Fibroblast of lung (primary cell): ENCODE results near the gene ERLEC1. TPM values are rescaled to one million over a fixed set of nuclear protein-coding genes. Genes with fewer than 3 reads are reported as not detected.

Source experiments
- DNase-seq, 2 donors: peaks; one replicate each; pipeline versions ENCODE4 v3.0.0 to v3.0.0-alpha.2; 2010; ENCODE audit warnings: low read depth in 2 of 2
- H2AFZ ChIP-seq: 2 replicates; pipeline ENCODE4 v1.5.1; 2012; ENCODE audit warnings: low read length, control low read depth, inconsistent platforms
- H3K27ac ChIP-seq: 2 replicates; pipeline ENCODE4 v1.5.1; 2011; ENCODE audit warnings: low read length, control low read depth; ENCODE audit not compliant: insufficient read depth
- H3K27me3 ChIP-seq: 2 replicates; pipeline ENCODE4 v1.5.1; 2011; ENCODE audit warnings: mild to moderate bottlenecking, low read length; ENCODE audit not compliant: control insufficient read depth, insufficient read depth
- H3K36me3 ChIP-seq: 2 replicates; pipeline ENCODE4 v1.5.1; 2011; ENCODE audit warnings: low read length; ENCODE audit not compliant: control insufficient read depth, insufficient read depth
- H3K4me1 ChIP-seq: 2 replicates; pipeline ENCODE4 v1.5.1; 2011; ENCODE audit warnings: low read length; ENCODE audit not compliant: control insufficient read depth, insufficient read depth; ENCODE audit errors: extremely low read depth
- H3K4me2 ChIP-seq: 2 replicates; pipeline ENCODE4 v1.5.1; 2011; ENCODE audit warnings: low read length, control low read depth; ENCODE audit not compliant: insufficient read depth; ENCODE audit errors: extremely low read depth
- H3K4me3 ChIP-seq, 4 experiments: fragments of 200-600 bp in 1 of 4; sonication (generic) in 1 of 4; replicated peaks in 1 of 4; 2 replicates each; pipeline ENCODE4 v1.5.1; 2011 to 2016; ENCODE audit warnings: low read length in 4 of 4, low read depth in 3 of 4, mild to moderate bottlenecking in 3 of 4, control low read depth in 2 of 4, inconsistent platforms in 1 of 4, mixed read lengths in 1 of 4; ENCODE audit not compliant: insufficient read depth in 1 of 4; ENCODE audit errors: control extremely low read depth in 1 of 4
- H3K79me2 ChIP-seq: 2 replicates; pipeline ENCODE4 v1.5.1; 2012; ENCODE audit warnings: mild to moderate bottlenecking, low read length, inconsistent platforms; ENCODE audit not compliant: control insufficient read depth, insufficient read depth
- H3K9ac ChIP-seq: 2 replicates; pipeline ENCODE4 v1.5.1; 2011; ENCODE audit warnings: mild to moderate bottlenecking, low read length, control low read depth; ENCODE audit not compliant: insufficient read depth
- H3K9me3 ChIP-seq: 2 replicates; pipeline ENCODE4 v1.5.1; 2012; ENCODE audit warnings: low read depth, low read length; ENCODE audit not compliant: control insufficient read depth, insufficient read depth
- H4K20me1 ChIP-seq: 2 replicates; pipeline ENCODE4 v1.5.1; 2011; ENCODE audit warnings: low read length; ENCODE audit not compliant: control insufficient read depth, insufficient read depth; ENCODE audit errors: extremely low read depth
- EZH2 ChIP-seq: IDR thresholded peaks from 2 replicates; pipeline ENCODE4 v1.5.1; 2012; ENCODE audit warnings: low read length, control low read depth, mild to moderate bottlenecking; ENCODE audit errors: missing control alignments
- polyA plus RNA-seq, 2 donors: library from polyadenylated mRNA; depleted of rRNA in 1 of 2; stranded (reverse) in 1 of 2; unstranded in 1 of 2; fragments of >200 nt; gene quantifications; 2 replicates each; pipeline ENCODE4 v1.2.1, GENCODE V29; 2011 to 2012; ENCODE audit warnings: missing spikeins in 1 of 2
- total RNA-seq: library from RNA; depleted of rRNA; stranded (reverse); fragments of >200 nt; gene quantifications from 2 replicates; pipeline ENCODE4 v1.2.1, GENCODE V29; 2014
- TF ChIP-seq, protein P1 (sequence below), 2 donors: IDR thresholded peaks in 1 of 2; conservative IDR thresholded peaks in 1 of 2; 1 replicate in 1 of 2; 2 replicates in 1 of 2; pipeline ENCODE4 v1.5.1; 2011 to 2012; ENCODE audit warnings: low read length in 2 of 2, control low read depth in 1 of 2, inconsistent platforms in 1 of 2, low read depth in 1 of 2, mild to moderate bottlenecking in 1 of 2

The ERLEC1 gene
- total and polyA plus RNA-seq, 2 donors (not counting 1 experiment from before 2014, with no cell fraction given): 87.7 to 103 TPM

DNA sequence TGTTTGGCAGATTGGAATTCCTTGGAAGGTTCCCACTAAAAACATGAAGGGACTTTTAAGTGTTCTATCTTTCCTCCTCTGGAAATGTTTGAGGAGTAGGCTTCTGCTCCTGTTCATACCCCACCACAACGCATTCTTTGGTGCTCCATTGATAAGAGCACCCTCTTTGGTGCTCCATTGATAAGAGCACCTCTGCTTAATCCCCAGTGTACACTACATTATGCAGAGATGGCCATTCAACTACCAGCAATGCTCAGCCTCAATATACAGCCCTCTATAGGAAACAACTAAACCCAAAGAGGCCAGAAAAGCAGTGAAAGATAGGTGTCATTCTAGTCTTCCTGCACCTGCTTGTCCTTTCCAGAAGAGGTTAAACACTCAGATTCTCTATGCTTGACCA lies 21.1 kb upstream of the ERLEC1 start:
- H2AFZ ChIP-seq: no peak overlapping the region
- H3K36me3 ChIP-seq: no peaks in the 10 kb centered on the region
- no peak overlapping the region for H3K9ac ChIP-seq
- no peak overlapping the region for H3K27ac ChIP-seq
- no peaks in the 10 kb centered on the region for H4K20me1 ChIP-seq
- no peaks in the 10 kb centered on the region for H3K4me1 ChIP-seq
- H3K79me2 ChIP-seq: peaks cover 12% of the 10 kb centered on the region
- DNase-seq: no peak
- no peak overlapping the region for H3K4me2 ChIP-seq
- no peak for TF ChIP-seq EZH2
- TF ChIP-seq, protein P1, sequence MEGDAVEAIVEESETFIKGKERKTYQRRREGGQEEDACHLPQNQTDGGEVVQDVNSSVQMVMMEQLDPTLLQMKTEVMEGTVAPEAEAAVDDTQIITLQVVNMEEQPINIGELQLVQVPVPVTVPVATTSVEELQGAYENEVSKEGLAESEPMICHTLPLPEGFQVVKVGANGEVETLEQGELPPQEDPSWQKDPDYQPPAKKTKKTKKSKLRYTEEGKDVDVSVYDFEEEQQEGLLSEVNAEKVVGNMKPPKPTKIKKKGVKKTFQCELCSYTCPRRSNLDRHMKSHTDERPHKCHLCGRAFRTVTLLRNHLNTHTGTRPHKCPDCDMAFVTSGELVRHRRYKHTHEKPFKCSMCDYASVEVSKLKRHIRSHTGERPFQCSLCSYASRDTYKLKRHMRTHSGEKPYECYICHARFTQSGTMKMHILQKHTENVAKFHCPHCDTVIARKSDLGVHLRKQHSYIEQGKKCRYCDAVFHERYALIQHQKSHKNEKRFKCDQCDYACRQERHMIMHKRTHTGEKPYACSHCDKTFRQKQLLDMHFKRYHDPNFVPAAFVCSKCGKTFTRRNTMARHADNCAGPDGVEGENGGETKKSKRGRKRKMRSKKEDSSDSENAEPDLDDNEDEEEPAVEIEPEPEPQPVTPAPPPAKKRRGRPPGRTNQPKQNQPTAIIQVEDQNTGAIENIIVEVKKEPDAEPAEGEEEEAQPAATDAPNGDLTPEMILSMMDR (conservative IDR thresholded peaks at IDR 0.05 in 1 of 2, IDR thresholded peaks at IDR 0.05 in 1 of 2; ENCODE audit: low read depth in 1 of 2, low read length in 2 of 2): no peak
- no peaks in the 10 kb centered on the region for H3K27me3 ChIP-seq
- no peaks in the 10 kb centered on the region for H3K9me3 ChIP-seq
- no peak overlapping the region for H3K4me3 ChIP-seq

- Histone ChIP-seq H4K20me1 (no peaks in the 10 kb centered on the region), H3K27ac (peak within 1 kb of the TSS; percentile 77), H3K79me2 (peaks cover 12% of the 10 kb centered on the region), H3K9me3 (no peaks in the 10 kb centered on the region), H3K4me2 (peak within 1 kb of the TSS; percentile 88), H3K36me3 (no peaks in the 10 kb centered on the region), H3K4me3 (peak within 1 kb of the TSS; percentile 81 to 93 (median 85)), H2AFZ (peak within 1 kb of the TSS; percentile 92), H3K27me3 (no peaks in the 10 kb centered on the region), H3K9ac (peak within 1 kb of the TSS; percentile 72), H3K4me1 (no peaks in the 10 kb centered on the region)
- TF ChIP-seq, protein P1 (conservative IDR thresholded peaks at IDR 0.05 in 1 of 2, IDR thresholded peaks at IDR 0.05 in 1 of 2; ENCODE audit: low read depth in 1 of 2, low read length in 2 of 2): peak; percentile 31 to 36
- TF ChIP-seq EZH2: no peak
- peak; percentile 80 for DNase-seq
Measured at GRCh38 chr2:53767405-53768241, 19.2 kb upstream of the ERLEC1 start, which contains the start of gene CHAC2. Gene CHAC2, plus strand, starts transcription at chr2:53767804. Its CDS starts 83 bp downstream, at chr2:53767887.

DNA sequence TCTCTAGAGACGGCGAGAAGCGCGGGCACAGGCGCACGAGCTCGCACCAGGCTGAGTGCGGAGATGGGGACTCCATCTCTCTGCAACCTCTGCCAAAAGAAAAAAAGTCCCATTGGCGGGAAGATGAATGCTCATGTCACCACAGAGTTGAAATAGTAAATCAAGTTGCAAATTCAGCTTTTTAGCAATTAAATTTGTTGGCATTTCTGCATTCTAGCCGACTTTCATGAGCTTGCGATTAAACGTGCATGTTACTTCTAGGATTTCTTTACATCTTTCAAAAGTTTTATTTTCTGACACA lies 18.7 kb upstream of the ERLEC1 start:
- Histone ChIP-seq H3K9ac (peak overlapping the region; percentile 72), H3K79me2 (peaks cover 12% of the 10 kb centered on the region)

More for the DNA sequence above, 18.7 kb upstream of the ERLEC1 start:
- peak in 1 of 2 donors; percentile 58 for DNase-seq
- Histone ChIP-seq H3K9me3 (no peaks in the 10 kb centered on the region), H3K36me3 (no peaks in the 10 kb centered on the region), H4K20me1 (no peaks in the 10 kb centered on the region), H3K4me1 (no peaks in the 10 kb centered on the region), H3K27me3 (no peaks in the 10 kb centered on the region), H3K4me3 (peak overlapping the region; percentile 81 to 93 (median 85)), H3K4me2 (peak overlapping the region; percentile 67), H3K27ac (peak overlapping the region; percentile 77), H2AFZ (peak overlapping the region; percentile 92)
- TF ChIP-seq, protein P1 (conservative IDR thresholded peaks at IDR 0.05 in 1 of 2, IDR thresholded peaks at IDR 0.05 in 1 of 2; ENCODE audit: low read depth in 1 of 2, low read length in 2 of 2): no peak
- no peak for TF ChIP-seq EZH2
